HepG2 (cell line): Measurements from ENCODE around the gene MBD3. TPM values are rescaled to one million over a fixed set of nuclear protein-coding genes. Genes with fewer than 3 reads are reported as not detected.

Experiments used
- AFF4 ChIP-seq: sonication (generic); formaldehyde crosslinking; IDR thresholded peaks from 2 replicates; pipeline ENCODE4 v1.4.0; 2020; ENCODE audit warnings: missing genetic modification reagents
- ATF7 ChIP-seq, 2 experiments: fragments of 450-650 bp in 1 of 2; sonication (generic) in 1 of 2; formaldehyde crosslinking in 1 of 2; IDR thresholded peaks; 2 replicates each; pipeline versions ENCODE4 v1.4.0 to v1.6.1; 2016 to 2020; ENCODE audit warnings: antibody characterized with exemption in 1 of 2, mild to moderate bottlenecking in 1 of 2, missing genetic modification reagents in 1 of 2
- EEA1 ChIP-seq: sonication (generic); formaldehyde crosslinking; IDR thresholded peaks from 2 replicates; pipeline ENCODE4 v1.5.1; 2020; ENCODE audit warnings: mild to moderate bottlenecking, missing genetic modification reagents, borderline replicate concordance
- PRPF4 ChIP-seq: fragments of 200-400 bp; formaldehyde crosslinking; IDR thresholded peaks from 2 replicates; pipeline ENCODE4 v1.6.1; 2016; ENCODE audit warnings: low read length, low read depth; ENCODE audit not compliant: poor library complexity, severe bottlenecking
- TP53 ChIP-seq: sonication (generic); formaldehyde crosslinking; conservative IDR thresholded peaks from 2 replicates; pipeline ENCODE4 v1.4.0; 2020; ENCODE audit warnings: missing genetic modification reagents
- TSC22D2 ChIP-seq: sonication (generic); formaldehyde crosslinking; IDR thresholded peaks from 2 replicates; pipeline ENCODE4 v1.5.1; 2020; ENCODE audit warnings: missing genetic modification reagents, mild to moderate bottlenecking, borderline replicate concordance
- ZBTB7A ChIP-seq: sonication (generic); formaldehyde crosslinking; IDR thresholded peaks from 2 replicates; pipeline ENCODE4 v1.8.0; 2022; ENCODE audit warnings: mild to moderate bottlenecking, missing genetic modification reagents
- ZFP1 ChIP-seq: IDR thresholded peaks from 2 replicates; pipeline ENCODE4 v1.6.1; 2016
- ZNF44 ChIP-seq: sonication (generic); formaldehyde crosslinking; IDR thresholded peaks from 2 replicates; pipeline ENCODE4 v1.5.1; 2020; ENCODE audit warnings: mild to moderate bottlenecking, missing genetic modification reagents
- ZNF878 ChIP-seq: sonication (generic); formaldehyde crosslinking; IDR thresholded peaks from 2 replicates; pipeline ENCODE4 v1.8.1; 2023; ENCODE audit warnings: mild to moderate bottlenecking, missing genetic modification reagents, moderate library complexity
- polyA plus RNA-seq, 8 experiments: library from polyadenylated mRNA; depleted of rRNA in 3 of 8; stranded (reverse) in 7 of 8; unstranded in 1 of 8; fragments of >200 nt; fragmentation: Illumina TruSeq in 4 of 8; extraction: Trizol in 4 of 8; gene quantifications; 2 replicates each; pipeline versions ENCODE4 v1.2.1 to v1.2.3, GENCODE V29; 2011 to 2016; ENCODE audit warnings: low read depth in 4 of 8, missing spikeins in 1 of 8, mixed read lengths in 1 of 8; ENCODE audit not compliant: insufficient read depth in 1 of 8
- total RNA-seq, 5 experiments: library from RNA; depleted of rRNA; stranded (reverse); fragments of >200 nt; fragmentation: Illumina TruSeq; extraction: Trizol; gene quantifications; 2 replicates each; pipeline ENCODE4 v1.2.3, GENCODE V29; 2016; ENCODE audit warnings: low read depth in 1 of 5
- TF ChIP-seq, protein P1 (sequence below), 2 experiments: fragments of 450-650 bp in 1 of 2; sonication (generic) in 1 of 2; formaldehyde crosslinking in 1 of 2; IDR thresholded peaks; 2 replicates each; pipeline versions ENCODE4 v1.6.1 to v1.8.0; 2016 to 2022; ENCODE audit warnings: antibody characterized with exemption in 1 of 2, mild to moderate bottlenecking in 1 of 2, missing genetic modification reagents in 1 of 2
- TF ChIP-seq, protein P2 (sequence below): sonication (generic); formaldehyde crosslinking; conservative IDR thresholded peaks from 2 replicates; pipeline ENCODE4 v1.8.0; 2022; ENCODE audit warnings: missing genetic modification reagents
- TF ChIP-seq, protein P3 (sequence below): sonication (generic); formaldehyde crosslinking; IDR thresholded peaks from 2 replicates; pipeline ENCODE4 v1.5.0; 2020; ENCODE audit warnings: missing genetic modification reagents, mild to moderate bottlenecking, borderline replicate concordance

MBD3 gene
- total and polyA plus RNA-seq, 2 of the 13 experiments (the other 11 are each of a cell fraction or from before 2014, with no cell fraction given) = 21.2 to 76.9 TPM

DNA sequence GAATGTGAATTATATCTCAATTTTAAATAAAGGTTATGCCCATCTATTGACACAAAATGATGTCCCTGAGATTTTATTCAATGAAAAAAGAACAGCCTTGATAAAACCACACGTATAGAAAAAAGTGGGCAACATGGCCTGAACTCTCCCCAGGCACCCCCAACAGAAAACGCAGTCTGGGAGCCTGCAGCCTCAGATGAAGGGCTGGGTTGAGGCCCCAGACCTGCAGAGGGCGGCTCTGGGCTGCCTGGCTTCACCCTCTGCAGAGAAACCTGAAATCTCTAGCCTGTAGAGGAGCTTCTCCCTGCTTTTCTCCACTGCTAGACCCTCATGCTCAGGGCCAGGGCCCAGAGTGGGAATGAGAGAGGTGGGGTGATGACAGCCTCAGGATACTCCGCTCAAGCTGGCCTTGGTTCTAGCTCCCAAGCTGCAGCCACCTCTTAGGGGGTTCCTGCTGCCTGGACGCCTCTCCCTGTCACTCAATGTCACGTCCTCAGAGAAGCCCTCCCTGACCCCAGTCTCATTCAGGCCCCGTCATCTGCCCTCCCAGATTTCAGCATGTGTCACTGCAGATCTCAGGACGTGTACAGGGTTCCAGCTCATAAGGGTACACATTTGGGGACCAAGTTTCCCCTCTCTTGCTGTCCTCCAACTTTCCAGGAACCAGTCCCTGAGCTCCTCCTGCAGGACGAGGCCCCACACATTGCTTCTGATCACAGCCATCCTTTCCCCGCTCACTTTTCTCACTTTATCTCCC is 1.8 kb downstream of the MBD3 start (continued):
- TF ChIP-seq, protein P1, sequence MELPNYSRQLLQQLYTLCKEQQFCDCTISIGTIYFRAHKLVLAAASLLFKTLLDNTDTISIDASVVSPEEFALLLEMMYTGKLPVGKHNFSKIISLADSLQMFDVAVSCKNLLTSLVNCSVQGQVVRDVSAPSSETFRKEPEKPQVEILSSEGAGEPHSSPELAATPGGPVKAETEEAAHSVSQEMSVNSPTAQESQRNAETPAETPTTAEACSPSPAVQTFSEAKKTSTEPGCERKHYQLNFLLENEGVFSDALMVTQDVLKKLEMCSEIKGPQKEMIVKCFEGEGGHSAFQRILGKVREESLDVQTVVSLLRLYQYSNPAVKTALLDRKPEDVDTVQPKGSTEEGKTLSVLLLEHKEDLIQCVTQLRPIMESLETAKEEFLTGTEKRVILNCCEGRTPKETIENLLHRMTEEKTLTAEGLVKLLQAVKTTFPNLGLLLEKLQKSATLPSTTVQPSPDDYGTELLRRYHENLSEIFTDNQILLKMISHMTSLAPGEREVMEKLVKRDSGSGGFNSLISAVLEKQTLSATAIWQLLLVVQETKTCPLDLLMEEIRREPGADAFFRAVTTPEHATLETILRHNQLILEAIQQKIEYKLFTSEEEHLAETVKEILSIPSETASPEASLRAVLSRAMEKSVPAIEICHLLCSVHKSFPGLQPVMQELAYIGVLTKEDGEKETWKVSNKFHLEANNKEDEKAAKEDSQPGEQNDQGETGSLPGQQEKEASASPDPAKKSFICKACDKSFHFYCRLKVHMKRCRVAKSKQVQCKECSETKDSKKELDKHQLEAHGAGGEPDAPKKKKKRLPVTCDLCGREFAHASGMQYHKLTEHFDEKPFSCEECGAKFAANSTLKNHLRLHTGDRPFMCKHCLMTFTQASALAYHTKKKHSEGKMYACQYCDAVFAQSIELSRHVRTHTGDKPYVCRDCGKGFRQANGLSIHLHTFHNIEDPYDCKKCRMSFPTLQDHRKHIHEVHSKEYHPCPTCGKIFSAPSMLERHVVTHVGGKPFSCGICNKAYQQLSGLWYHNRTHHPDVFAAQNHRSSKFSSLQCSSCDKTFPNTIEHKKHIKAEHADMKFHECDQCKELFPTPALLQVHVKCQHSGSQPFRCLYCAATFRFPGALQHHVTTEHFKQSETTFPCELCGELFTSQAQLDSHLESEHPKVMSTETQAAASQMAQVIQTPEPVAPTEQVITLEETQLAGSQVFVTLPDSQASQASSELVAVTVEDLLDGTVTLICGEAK (IDR thresholded peaks at IDR 0.05) = no peak
- TF ChIP-seq, protein P1 (CRISPR knock-in tag; IDR thresholded peaks at IDR 0.05) = no peak
- TF ChIP-seq EEA1 (CRISPR knock-in tag) (no peak), ATF7 (IDR thresholded peaks at IDR 0.05) (no peak), ATF7 (CRISPR knock-in tag; IDR thresholded peaks at IDR 0.05) (no peak), ZNF878 (no peak), PRPF4 (no peak), TSC22D2 (CRISPR knock-in tag) (no peak), TP53 (no peak), AFF4 (CRISPR knock-in tag) (no peak), ZBTB7A (CRISPR knock-in tag) (peak; percentile 56; the same call in 1 of the 2 replicates), ZNF44 (CRISPR knock-in tag) (no peak), ZFP1 (CRISPR knock-in tag) (no peak)
- TF ChIP-seq, protein P2, sequence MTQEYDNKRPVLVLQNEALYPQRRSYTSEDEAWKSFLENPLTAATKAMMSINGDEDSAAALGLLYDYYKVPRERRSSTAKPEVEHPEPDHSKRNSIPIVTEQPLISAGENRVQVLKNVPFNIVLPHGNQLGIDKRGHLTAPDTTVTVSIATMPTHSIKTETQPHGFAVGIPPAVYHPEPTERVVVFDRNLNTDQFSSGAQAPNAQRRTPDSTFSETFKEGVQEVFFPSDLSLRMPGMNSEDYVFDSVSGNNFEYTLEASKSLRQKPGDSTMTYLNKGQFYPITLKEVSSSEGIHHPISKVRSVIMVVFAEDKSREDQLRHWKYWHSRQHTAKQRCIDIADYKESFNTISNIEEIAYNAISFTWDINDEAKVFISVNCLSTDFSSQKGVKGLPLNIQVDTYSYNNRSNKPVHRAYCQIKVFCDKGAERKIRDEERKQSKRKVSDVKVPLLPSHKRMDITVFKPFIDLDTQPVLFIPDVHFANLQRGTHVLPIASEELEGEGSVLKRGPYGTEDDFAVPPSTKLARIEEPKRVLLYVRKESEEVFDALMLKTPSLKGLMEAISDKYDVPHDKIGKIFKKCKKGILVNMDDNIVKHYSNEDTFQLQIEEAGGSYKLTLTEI (CRISPR knock-in tag) = no peak
- TF ChIP-seq, protein P3, sequence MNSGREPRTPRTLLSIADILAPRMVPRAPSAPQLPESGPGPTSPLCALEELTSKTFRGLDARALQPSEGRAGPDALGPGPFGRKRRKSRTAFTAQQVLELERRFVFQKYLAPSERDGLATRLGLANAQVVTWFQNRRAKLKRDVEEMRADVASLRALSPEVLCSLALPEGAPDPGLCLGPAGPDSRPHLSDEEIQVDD (CRISPR knock-in tag) = no peak
